Measurements from ENCODE around the gene INF2.

The INF2 gene

DNA sequence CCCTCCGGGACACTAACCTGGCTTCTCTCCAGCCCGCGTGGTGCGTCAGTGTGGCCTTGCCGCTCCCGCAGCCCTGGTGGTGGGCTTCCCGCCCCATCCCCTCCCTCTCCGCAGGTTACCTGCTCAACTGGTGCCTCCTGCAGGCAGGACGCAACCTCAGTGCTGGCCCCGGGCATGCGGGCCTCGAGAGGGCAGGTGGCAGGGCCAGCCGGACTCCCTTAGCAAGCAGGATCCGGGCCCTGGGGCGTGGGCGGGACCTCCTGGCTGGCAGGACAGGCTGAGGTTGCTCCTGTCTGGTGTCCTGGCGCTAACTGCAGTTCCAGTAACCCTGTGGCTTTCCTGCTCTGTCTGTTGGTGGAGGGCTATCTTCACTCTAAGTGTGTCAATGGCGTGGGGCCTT is 26.0 kb downstream of the INF2 start:
- no peak for DNase-seq (ENCODE audit: extremely low spot score)
- ChIA-PET POLR2A (no interaction called here), CTCF (no interaction called here)
- TF ChIP-seq ARNT (IDR thresholded peaks at IDR 0.05) = no peak

DNA sequence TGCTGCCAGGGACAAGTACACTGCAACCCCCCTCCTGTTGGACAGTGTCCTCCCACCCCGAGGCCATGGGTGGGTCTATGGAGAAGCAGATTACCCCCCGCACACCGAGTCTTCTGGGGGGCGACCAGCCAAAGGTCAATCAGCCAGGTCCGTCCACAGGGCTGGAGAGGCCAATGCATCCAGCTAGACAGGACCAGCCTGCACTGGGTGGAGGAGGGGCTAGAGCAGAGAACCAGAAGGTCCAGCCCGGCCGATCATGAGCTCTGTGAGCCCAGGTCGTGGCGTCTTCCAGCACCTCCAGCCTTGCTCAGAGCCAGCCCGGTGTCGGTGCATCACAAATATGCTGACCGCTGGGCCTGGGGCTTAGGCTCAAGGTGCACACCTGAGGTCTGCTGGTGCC is 26.5 kb downstream of the INF2 start:
- POLR2A ChIA-PET = interaction anchor here (1.2 kb wide), 1 partner anchor 37 kb away, joined by 7 read pairs; the partner anchor contains the start of gene SIVA1
- CTCF ChIA-PET = no interaction called here
- no peak for TF ChIP-seq SP1 (IDR thresholded peaks at IDR 0.05)
- no peak for TF ChIP-seq TARDBP (IDR thresholded peaks at IDR 0.05)
- TF ChIP-seq BHLHE40 (IDR thresholded peaks at IDR 0.05; ENCODE audit: borderline replicate concordance) = no peak
- TF ChIP-seq ZNF384 (IDR thresholded peaks at IDR 0.05) = no peak
- TF ChIP-seq L3MBTL2 (conservative IDR thresholded peaks at IDR 0.05) = no peak
- TF ChIP-seq FOXA1 (IDR thresholded peaks at IDR 0.05) = no peak
- no peak for TF ChIP-seq CTBP1 (IDR thresholded peaks at IDR 0.05; ENCODE audit: borderline replicate concordance)
- TF ChIP-seq FOXK2 (IDR thresholded peaks at IDR 0.05) = no peak
- no peak for TF ChIP-seq ARNT (IDR thresholded peaks at IDR 0.05)
- no peak for TF ChIP-seq HDGF (IDR thresholded peaks at IDR 0.05; ENCODE audit: borderline replicate concordance)
- TF ChIP-seq, protein P1, sequence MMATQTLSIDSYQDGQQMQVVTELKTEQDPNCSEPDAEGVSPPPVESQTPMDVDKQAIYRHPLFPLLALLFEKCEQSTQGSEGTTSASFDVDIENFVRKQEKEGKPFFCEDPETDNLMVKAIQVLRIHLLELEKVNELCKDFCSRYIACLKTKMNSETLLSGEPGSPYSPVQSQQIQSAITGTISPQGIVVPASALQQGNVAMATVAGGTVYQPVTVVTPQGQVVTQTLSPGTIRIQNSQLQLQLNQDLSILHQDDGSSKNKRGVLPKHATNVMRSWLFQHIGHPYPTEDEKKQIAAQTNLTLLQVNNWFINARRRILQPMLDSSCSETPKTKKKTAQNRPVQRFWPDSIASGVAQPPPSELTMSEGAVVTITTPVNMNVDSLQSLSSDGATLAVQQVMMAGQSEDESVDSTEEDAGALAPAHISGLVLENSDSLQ (IDR thresholded peaks at IDR 0.05) = no peak
- no peak for TF ChIP-seq ELF4 (IDR thresholded peaks at IDR 0.05)
- no peak for TF ChIP-seq LEF1 (IDR thresholded peaks at IDR 0.05; ENCODE audit: borderline replicate concordance)
- TF ChIP-seq SUZ12 (IDR thresholded peaks at IDR 0.05) = no peak
- no peak for TF ChIP-seq NFRKB (IDR thresholded peaks at IDR 0.05)
- no peak for TF ChIP-seq FOXM1 (IDR thresholded peaks at IDR 0.05; ENCODE audit: borderline replicate concordance)
- no peak for DNase-seq (ENCODE audit: extremely low spot score)

DNA sequence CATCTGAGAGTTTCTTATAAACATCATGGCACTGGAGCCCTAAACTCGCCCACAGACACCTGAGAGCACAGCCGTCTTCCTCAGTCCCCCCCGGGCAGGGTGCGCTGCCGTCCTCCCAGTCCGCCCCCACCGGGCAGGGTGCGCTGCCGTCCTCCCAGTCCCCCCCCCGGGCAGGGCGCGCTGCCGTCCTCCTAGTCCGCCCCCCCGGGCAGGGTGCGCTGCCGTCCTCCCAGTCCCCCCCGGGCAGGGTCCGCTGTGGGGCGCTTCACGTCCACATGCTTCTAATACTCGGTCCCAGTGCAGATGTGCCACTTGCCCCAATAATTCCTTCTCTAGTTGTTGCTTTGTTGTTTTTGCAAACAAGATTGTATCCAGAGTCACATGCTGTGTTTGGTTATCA is 27.7 kb downstream of the INF2 start:
- POLR2A ChIA-PET = interaction anchor here (1.2 kb wide), 1 partner anchor 35 kb away, joined by 7 read pairs; the partner anchor contains the start of gene SIVA1
- CTCF ChIA-PET = no interaction called here

DNA sequence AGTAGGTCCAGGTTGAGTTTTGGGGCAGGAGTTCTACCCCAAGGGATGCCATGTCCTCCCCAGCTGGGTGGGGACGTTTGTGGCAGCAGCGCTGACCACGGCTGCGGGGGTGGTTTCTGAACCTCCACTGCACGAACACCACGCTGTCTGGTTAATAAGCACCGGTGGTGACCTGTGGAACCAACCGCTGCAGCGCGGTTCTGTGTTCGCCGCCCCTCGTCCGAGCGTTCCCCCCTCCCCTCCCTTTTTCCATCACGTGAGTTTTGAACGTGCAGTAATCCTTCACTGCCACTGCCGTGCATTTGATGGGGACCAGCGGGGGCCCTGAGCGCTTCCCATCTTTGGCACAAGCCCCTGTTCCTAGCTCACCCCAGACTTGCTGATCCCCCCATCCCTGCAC is 28.2 kb downstream of the INF2 start:
- POLR2A ChIA-PET = no interaction called here
- no peak for DNase-seq (ENCODE audit: extremely low spot score)
- CTCF ChIA-PET = no interaction called here
- TF ChIP-seq TARDBP (IDR thresholded peaks at IDR 0.05) (no peak), FOXA1 (IDR thresholded peaks at IDR 0.05) (no peak), NFRKB (IDR thresholded peaks at IDR 0.05) (no peak), FOXK2 (IDR thresholded peaks at IDR 0.05) (no peak), L3MBTL2 (conservative IDR thresholded peaks at IDR 0.05) (no peak), FOXM1 (IDR thresholded peaks at IDR 0.05; ENCODE audit: borderline replicate concordance) (no peak), BHLHE40 (IDR thresholded peaks at IDR 0.05; ENCODE audit: borderline replicate concordance) (no peak), ZNF384 (IDR thresholded peaks at IDR 0.05) (no peak), ARNT (IDR thresholded peaks at IDR 0.05) (no peak)

More for the DNA sequence above, 27.7 kb downstream of the INF2 start:
- TF ChIP-seq TARDBP (IDR thresholded peaks at IDR 0.05) = no peak
- no peak for TF ChIP-seq NFRKB (IDR thresholded peaks at IDR 0.05)
- no peak for TF ChIP-seq FOXA1 (IDR thresholded peaks at IDR 0.05)
- no peak for TF ChIP-seq HDGF (IDR thresholded peaks at IDR 0.05; ENCODE audit: borderline replicate concordance)
- TF ChIP-seq SP1 (IDR thresholded peaks at IDR 0.05) = no peak
- no peak for TF ChIP-seq BHLHE40 (IDR thresholded peaks at IDR 0.05; ENCODE audit: borderline replicate concordance)
- no peak for TF ChIP-seq FOXM1 (IDR thresholded peaks at IDR 0.05; ENCODE audit: borderline replicate concordance)
- TF ChIP-seq ZNF384 (IDR thresholded peaks at IDR 0.05) = no peak
- no peak for TF ChIP-seq FOXK2 (IDR thresholded peaks at IDR 0.05)
- TF ChIP-seq LEF1 (IDR thresholded peaks at IDR 0.05; ENCODE audit: borderline replicate concordance) = no peak
- no peak for TF ChIP-seq L3MBTL2 (conservative IDR thresholded peaks at IDR 0.05)
- no peak for DNase-seq (ENCODE audit: extremely low spot score)

DNA sequence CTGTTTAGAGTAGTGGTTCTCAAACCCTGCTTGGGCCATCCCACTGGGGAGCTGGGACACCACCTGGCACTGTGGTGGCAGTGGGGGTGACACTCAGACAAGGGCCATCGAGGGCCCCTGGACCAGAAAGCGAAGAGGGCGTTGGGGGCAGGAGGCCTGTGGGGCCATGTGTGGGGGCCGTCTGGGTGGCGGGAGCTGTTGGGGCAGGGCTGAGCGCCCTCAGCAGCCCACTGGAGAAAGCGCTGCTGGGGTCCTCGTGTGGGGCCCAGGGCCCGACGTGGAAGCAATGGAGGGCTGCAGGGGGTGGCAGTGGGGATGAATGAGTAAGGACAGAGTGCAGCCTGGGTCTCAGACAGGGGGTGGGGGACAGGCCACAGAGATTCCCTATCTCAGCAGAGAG is 28.7 kb downstream of the INF2 start:
- no peak for DNase-seq (ENCODE audit: extremely low spot score)
- POLR2A ChIA-PET = no interaction called here
- TF ChIP-seq CTBP1 (IDR thresholded peaks at IDR 0.05; ENCODE audit: borderline replicate concordance) (no peak), TARDBP (IDR thresholded peaks at IDR 0.05) (no peak)

DNA sequence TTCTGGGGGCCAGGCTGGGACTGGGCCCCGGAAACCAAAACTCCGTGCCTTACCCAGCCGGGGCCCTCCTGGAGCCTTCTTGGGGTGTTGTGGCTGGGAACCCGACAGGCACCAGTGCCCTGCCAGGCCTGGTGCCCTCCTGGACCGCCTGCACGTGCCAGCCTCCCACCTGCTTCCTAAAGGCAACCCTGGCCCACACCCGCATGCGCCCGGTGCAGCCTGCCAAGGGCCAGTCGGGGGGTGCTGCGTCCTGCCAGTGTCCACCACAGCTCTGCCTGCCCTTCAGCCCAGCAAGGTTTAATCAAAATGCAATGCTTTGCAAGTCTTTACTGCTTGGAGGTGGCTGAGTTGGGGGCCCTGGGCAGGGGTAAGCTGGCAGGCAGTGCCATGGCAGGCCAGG is 29.5 kb downstream of the INF2 start:
- DNase-seq (ENCODE audit: extremely low spot score) = no peak
- TF ChIP-seq HDGF (IDR thresholded peaks at IDR 0.05; ENCODE audit: borderline replicate concordance) (no peak), BHLHE40 (IDR thresholded peaks at IDR 0.05; ENCODE audit: borderline replicate concordance) (no peak), TARDBP (IDR thresholded peaks at IDR 0.05) (no peak), L3MBTL2 (conservative IDR thresholded peaks at IDR 0.05) (no peak), ARNT (IDR thresholded peaks at IDR 0.05) (no peak), FOXM1 (IDR thresholded peaks at IDR 0.05; ENCODE audit: borderline replicate concordance) (no peak)
- ChIA-PET POLR2A (no interaction called here), CTCF (no interaction called here)

More for the DNA sequence above, 28.7 kb downstream of the INF2 start:
- CTCF ChIA-PET = no interaction called here

DNA sequence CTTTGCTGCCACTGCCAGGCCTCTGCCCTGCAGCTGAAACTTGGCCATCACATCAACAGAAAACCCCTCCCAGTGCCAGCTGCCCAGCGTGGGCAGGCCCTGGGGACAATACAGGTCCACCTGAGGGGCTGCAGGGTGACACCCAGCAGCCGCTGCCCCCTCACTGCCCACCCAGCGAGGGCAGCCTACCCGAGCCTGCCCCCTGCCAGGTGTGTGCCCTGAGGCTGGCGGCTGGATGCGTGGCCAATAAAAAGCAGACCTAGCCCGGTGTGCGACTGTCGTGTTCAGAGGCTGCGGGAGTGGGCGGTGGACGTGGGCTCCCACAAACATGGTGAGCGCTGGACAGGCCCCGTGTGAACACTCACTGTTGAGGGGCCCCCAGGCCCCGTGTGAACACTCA is 29.9 kb downstream of the INF2 start:
- ChIA-PET CTCF (no interaction called here), POLR2A (no interaction called here)
- DNase-seq (ENCODE audit: extremely low spot score) = no peak
- TF ChIP-seq FOXK2 (IDR thresholded peaks at IDR 0.05) = no peak
- TF ChIP-seq ELF4 (IDR thresholded peaks at IDR 0.05) = no peak

DNA sequence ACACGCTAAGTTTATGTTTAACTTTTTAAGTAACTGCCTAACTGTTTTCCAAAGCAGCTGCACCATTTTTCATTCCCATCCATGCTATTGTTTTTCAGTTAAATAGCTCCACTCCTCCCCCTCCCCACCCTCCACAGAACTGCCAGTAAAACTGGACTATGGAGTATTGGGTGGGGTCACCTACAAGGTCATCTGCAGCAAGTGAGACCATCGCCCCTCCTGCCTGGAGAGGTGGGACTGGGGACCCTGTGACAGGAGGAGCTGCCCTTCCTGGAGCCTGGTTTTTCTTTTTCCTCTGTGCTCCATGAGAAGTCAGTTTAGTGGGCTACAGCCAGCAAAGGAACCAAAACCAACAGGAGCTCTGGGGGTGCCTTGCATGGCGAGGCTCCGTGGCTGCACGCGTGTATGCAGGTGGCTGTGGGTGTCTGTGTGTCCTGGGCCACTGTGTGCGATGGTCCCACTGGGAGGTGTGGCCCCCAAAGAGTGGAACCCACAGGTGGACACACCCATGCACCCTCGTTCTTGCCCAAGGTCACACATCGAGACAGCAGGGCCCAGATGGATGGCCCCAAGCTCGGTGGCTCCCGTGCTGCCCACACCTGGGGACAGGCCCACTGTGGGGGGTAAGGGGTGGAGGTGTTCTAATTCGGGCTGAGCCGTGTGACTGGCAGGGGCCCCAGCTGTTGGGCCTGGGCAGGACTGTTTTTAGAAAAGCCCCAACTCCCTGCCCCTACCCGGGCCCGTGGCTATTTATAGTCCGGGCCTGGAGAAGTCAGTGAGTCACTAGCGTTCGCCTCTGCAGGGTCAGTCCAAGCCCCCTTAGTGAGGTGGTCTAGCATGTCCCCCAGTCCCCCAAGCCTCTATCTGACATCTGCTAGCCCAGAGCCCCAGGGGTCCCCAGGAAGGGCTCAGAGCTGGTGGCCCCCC is 32.4 kb downstream of the INF2 start:
- DNase-seq (ENCODE audit: extremely low spot score) = no peak
- POLR2A ChIA-PET = interaction anchor here (1.1 kb wide), 1 partner anchor 31 kb away, joined by 4 read pairs; the partner anchor contains the start of gene SIVA1
- CTCF ChIA-PET = interaction anchor here (0.5 kb wide), 1 partner anchor 28 kb away, joined by 3 read pairs; no protein-coding TSS in a partner anchor
- TF ChIP-seq FOXK2 (IDR thresholded peaks at IDR 0.05) = no peak
- TF ChIP-seq ELF4 (IDR thresholded peaks at IDR 0.05) = no peak
- no peak for TF ChIP-seq SUZ12 (IDR thresholded peaks at IDR 0.05)
- no peak for TF ChIP-seq CTBP1 (IDR thresholded peaks at IDR 0.05; ENCODE audit: borderline replicate concordance)
- TF ChIP-seq ZNF384 (IDR thresholded peaks at IDR 0.05) = no peak
- no peak for TF ChIP-seq NFRKB (IDR thresholded peaks at IDR 0.05)
- TF ChIP-seq, protein P1 (IDR thresholded peaks at IDR 0.05) = no peak
- TF ChIP-seq FOXM1 (IDR thresholded peaks at IDR 0.05; ENCODE audit: borderline replicate concordance) = no peak
- TF ChIP-seq HDGF (IDR thresholded peaks at IDR 0.05; ENCODE audit: borderline replicate concordance) = no peak
- TF ChIP-seq ARNT (IDR thresholded peaks at IDR 0.05) = no peak
- no peak for TF ChIP-seq BHLHE40 (IDR thresholded peaks at IDR 0.05; ENCODE audit: borderline replicate concordance)
- no peak for TF ChIP-seq FOXA1 (IDR thresholded peaks at IDR 0.05)
- no peak for TF ChIP-seq LEF1 (IDR thresholded peaks at IDR 0.05; ENCODE audit: borderline replicate concordance)
- no peak for TF ChIP-seq SP1 (IDR thresholded peaks at IDR 0.05)
- TF ChIP-seq L3MBTL2 (conservative IDR thresholded peaks at IDR 0.05) = no peak

All from HEK293T (cell line).